Glutamatergic neuron (in vitro differentiated cells): ENCODE results near the gene NRG3. TPM values are rescaled to one million over a fixed set of nuclear protein-coding genes. Genes with fewer than 3 reads are reported as not detected.

Source experiments
- DNase-seq: peaks from one replicate; pipeline ENCODE4 v3.0.0; 2022
- H3K27ac Mint-ChIP-seq: one replicate; pipeline ENCODE4 v1.8.0; 2020; ENCODE audit warnings: mild to moderate bottlenecking, mixed read lengths, inconsistent platforms; ENCODE audit not compliant: unreplicated experiment
- H3K27me3 Mint-ChIP-seq: one replicate; pipeline ENCODE4 v1.8.0; 2020; ENCODE audit warnings: mild to moderate bottlenecking, moderate library complexity, mixed read lengths, inconsistent platforms; ENCODE audit not compliant: unreplicated experiment
- H3K36me3 Mint-ChIP-seq: one replicate; pipeline ENCODE4 v1.8.0; 2020; ENCODE audit warnings: mild to moderate bottlenecking, mixed read lengths, inconsistent platforms; ENCODE audit not compliant: unreplicated experiment
- H3K4me1 Mint-ChIP-seq: one replicate; pipeline ENCODE4 v1.8.0; 2020; ENCODE audit warnings: mild to moderate bottlenecking, low read depth, mixed read lengths, inconsistent platforms; ENCODE audit not compliant: unreplicated experiment
- H3K4me3 Mint-ChIP-seq: one replicate; pipeline ENCODE4 v1.8.0; 2020; ENCODE audit warnings: mild to moderate bottlenecking, mixed read lengths, inconsistent platforms; ENCODE audit not compliant: unreplicated experiment
- H3K9me3 Mint-ChIP-seq: one replicate; pipeline ENCODE4 v1.8.0; 2020; ENCODE audit warnings: mild to moderate bottlenecking, moderate library complexity, mixed read lengths, inconsistent platforms; ENCODE audit not compliant: unreplicated experiment
- CTCF ChIP-seq: fragments of 200-600 bp; sonication (generic); IDR thresholded peaks from one replicate; pipeline ENCODE4 v1.5.0; 2021; ENCODE audit not compliant: partially characterized antibody, unreplicated experiment
- total RNA-seq: library from RNA; stranded (reverse); fragmentation: NEBNext Ultra II Directional; extraction: Animal tissue kit (Norgen Biotek cat#: 25700); gene quantifications from one replicate; pipeline ENCODE4 v1.2.1, GENCODE V29; 2021; ENCODE audit not compliant: unreplicated experiment

NRG3 gene
- total RNA-seq, 1 donor from 2014 or later: 3.2 TPM

- no peak for TF ChIP-seq CTCF
Measured at GRCh38 chr10:82643601-82644000, 768.6 kb downstream of the NRG3 start.

GRCh38 chr10:82645221-82645620 lies 770.2 kb downstream of the NRG3 start:
- Mint-ChIP-seq H3K9me3 (no peaks in the 10 kb centered on the region), H3K4me1 (no peaks in the 10 kb centered on the region), H3K36me3 (no peaks in the 10 kb centered on the region), H3K27ac (no peak overlapping the region), H3K27me3 (no peaks in the 10 kb centered on the region), H3K4me3 (no peak overlapping the region)
- TF ChIP-seq CTCF: no peak
- no peak for DNase-seq

More at GRCh38 chr10:82643601-82644000, 768.6 kb downstream of the NRG3 start:
- no peaks in the 10 kb centered on the region for H3K36me3 Mint-ChIP-seq
- H3K27me3 Mint-ChIP-seq: no peaks in the 10 kb centered on the region
- no peak overlapping the region for H3K27ac Mint-ChIP-seq
- no peak for DNase-seq
- no peak overlapping the region for H3K4me3 Mint-ChIP-seq
- no peaks in the 10 kb centered on the region for H3K4me1 Mint-ChIP-seq
- H3K9me3 Mint-ChIP-seq: peaks cover 1% of the 10 kb centered on the region

- Mint-ChIP-seq H3K27ac (no peak overlapping the region), H3K4me1 (peaks cover 17% of the 10 kb centered on the region), H3K4me3 (no peak overlapping the region), H3K36me3 (no peaks in the 10 kb centered on the region), H3K27me3 (peaks cover 1% of the 10 kb centered on the region), H3K9me3 (no peaks in the 10 kb centered on the region)
- no peak for TF ChIP-seq CTCF
- DNase-seq: no peak
Measured at GRCh38 chr10:82653244-82654155, 778.5 kb downstream of the NRG3 start.

GRCh38 chr10:82660205-82660604 lies 785.2 kb downstream of the NRG3 start:
- no peak overlapping the region for H3K4me3 Mint-ChIP-seq
- no peak for TF ChIP-seq CTCF
- DNase-seq: no peak
- no peak overlapping the region for H3K27ac Mint-ChIP-seq
- peaks cover 3% of the 10 kb centered on the region for H3K9me3 Mint-ChIP-seq
- no peaks in the 10 kb centered on the region for H3K36me3 Mint-ChIP-seq
- peaks cover 13% of the 10 kb centered on the region for H3K4me1 Mint-ChIP-seq
- H3K27me3 Mint-ChIP-seq: no peaks in the 10 kb centered on the region

- DNase-seq: no peak
- Mint-ChIP-seq H3K4me3 (no peak overlapping the region), H3K36me3 (no peaks in the 10 kb centered on the region), H3K27me3 (no peaks in the 10 kb centered on the region), H3K9me3 (peaks cover 3% of the 10 kb centered on the region), H3K4me1 (peaks cover 13% of the 10 kb centered on the region), H3K27ac (no peak overlapping the region)
- TF ChIP-seq CTCF: no peak
Measured at GRCh38 chr10:82660986-82661385, 786.0 kb downstream of the NRG3 start.
